Measurements from ENCODE around the gene WEE2.
"Not testable (repeated sequence)": the region's sequence is repeated elsewhere in the genome, so short reads cannot be mapped to it uniquely, and the experiment has no call there.

The WEE2 gene

GRCh38 chr7:141675436-141676215 lies 32.5 kb upstream of the WEE2 start:
- H3K4me3 ChIP-seq (ENCODE audit: low read length) = no peak overlapping the region
- H2AFZ ChIP-seq (ENCODE audit: low read depth, low read length) = no peak overlapping the region
- peaks cover 2% of the 10 kb centered on the region for H3K9me3 ChIP-seq (ENCODE audit: low read length)
- H3K27me3 ChIP-seq (ENCODE audit: insufficient read depth, low read length) = no peaks in the 10 kb centered on the region
- peaks cover 3% of the 10 kb centered on the region for H3K4me1 ChIP-seq (ENCODE audit: insufficient read depth, low read length)
- peaks cover 26% of the 10 kb centered on the region for H3K36me3 ChIP-seq (ENCODE audit: insufficient read depth, low read length)

DNA sequence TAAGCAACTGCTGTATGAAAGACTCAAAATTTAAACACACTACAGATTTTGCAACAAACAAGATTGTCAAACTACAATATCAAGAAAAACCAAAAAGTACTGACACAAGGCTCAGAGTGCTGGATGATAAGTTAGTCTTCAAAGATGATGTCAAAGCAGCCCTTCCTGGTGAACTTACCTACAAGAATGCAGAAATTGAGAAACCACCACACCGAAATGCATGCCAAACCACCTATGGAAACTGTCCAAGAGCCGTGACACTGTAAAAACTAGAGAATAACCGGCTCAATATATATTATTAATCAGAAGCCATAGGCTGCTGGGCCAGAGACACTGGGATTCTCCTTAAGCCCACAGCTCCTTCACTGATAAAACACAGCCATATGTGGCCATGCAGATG lies 31.5 kb upstream of the WEE2 start:
- Histone ChIP-seq H3K4me3 (ENCODE audit: low read length) (no peak overlapping the region), H2AFZ (ENCODE audit: low read depth, low read length) (no peak overlapping the region), H3K27me3 (ENCODE audit: insufficient read depth, low read length) (no peaks in the 10 kb centered on the region), H3K9me3 (ENCODE audit: low read length) (peaks cover 2% of the 10 kb centered on the region), H3K36me3 (ENCODE audit: insufficient read depth, low read length) (peaks cover 26% of the 10 kb centered on the region), H3K4me1 (ENCODE audit: insufficient read depth, low read length) (peaks cover 3% of the 10 kb centered on the region)

DNA sequence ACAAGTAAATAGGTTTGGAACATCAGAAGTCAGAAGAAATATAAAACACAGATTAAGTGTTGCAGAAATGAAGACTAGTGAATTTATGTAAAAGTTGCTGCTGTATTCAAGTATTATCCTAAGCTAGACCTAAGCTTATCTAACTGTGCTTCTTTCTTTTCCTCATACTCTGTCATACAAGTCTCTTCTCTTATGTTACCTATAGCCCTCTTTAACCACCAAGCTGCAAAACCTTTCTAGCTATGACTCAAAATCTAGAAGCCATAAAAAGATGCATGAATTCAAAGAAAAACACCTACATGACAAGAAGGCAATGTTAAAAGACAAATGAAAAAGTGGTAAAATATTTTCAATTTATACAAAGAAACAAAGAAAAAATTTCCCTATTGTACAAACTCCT lies 29.1 kb upstream of the WEE2 start:
- peaks cover 3% of the 10 kb centered on the region for H3K4me1 ChIP-seq (ENCODE audit: insufficient read depth, low read length)
- H3K36me3 ChIP-seq (ENCODE audit: insufficient read depth, low read length) = peaks cover 38% of the 10 kb centered on the region
- no peaks in the 10 kb centered on the region for H3K27me3 ChIP-seq (ENCODE audit: insufficient read depth, low read length)
- no peaks in the 10 kb centered on the region for H3K9me3 ChIP-seq (ENCODE audit: low read length)
- no peak overlapping the region for H3K4me3 ChIP-seq (ENCODE audit: low read length)
- no peak overlapping the region for H2AFZ ChIP-seq (ENCODE audit: low read depth, low read length)

DNA sequence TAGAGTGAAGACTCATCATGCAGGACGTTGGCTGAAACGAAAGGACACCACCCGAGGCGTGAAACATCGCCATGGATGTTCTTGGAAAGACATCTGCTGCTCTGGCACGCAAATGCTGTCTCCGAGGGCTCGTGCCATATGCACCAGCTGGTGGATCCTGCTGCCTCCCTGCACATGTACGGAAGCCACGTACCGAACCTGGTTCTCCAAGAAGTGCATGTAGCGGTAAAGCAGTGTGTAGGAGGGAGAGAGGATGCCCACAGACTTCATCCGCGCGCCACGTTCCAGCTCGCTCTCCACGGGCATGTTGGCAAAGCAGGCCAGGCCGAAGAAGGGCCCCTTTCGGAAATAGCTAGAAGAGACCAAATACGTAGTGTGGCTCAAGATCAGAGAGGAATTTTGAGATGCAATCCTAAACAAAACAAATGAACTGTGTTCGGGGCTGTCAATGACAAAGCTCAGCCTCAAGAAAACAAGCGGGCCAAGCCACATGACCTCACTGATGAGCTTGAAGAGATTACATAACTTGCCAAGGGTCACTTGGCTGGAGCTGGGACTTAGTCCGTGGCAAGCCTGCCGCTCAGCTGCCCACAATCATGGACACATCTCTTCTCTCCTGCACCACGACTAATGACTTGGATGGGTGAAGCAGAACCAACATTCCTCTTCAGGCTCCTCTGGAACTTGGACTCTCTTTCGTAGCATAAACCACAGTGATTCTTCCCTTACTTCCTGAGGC lies 22.7 kb upstream of the WEE2 start:
- Histone ChIP-seq H3K4me1 (ENCODE audit: insufficient read depth, low read length) (no peaks in the 10 kb centered on the region), H3K9me3 (ENCODE audit: low read length) (peaks cover 2% of the 10 kb centered on the region), H2AFZ (ENCODE audit: low read depth, low read length) (no peak overlapping the region), H3K27me3 (ENCODE audit: insufficient read depth, low read length) (no peaks in the 10 kb centered on the region), H3K4me3 (ENCODE audit: low read length) (no peak overlapping the region), H3K36me3 (ENCODE audit: insufficient read depth, low read length) (peaks cover 44% of the 10 kb centered on the region)

DNA sequence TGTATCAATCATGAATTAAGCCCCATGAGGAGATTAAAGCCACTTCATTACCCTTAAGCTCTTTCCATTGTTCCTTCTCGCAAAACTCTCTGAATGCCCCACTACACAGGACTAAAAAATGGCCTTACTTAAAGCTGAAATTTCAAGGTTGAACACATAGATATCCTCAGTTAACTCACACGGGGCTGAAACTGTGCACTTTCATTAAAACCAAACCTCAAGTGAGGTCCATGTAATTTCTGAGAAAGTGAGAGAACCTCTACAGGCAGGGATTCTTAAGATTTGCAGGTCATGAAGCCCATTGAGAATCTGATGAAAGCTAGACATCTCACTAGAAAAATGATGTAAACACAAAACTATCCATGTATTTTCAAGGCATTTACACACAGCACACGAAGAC lies 22.1 kb upstream of the WEE2 start:
- no peaks in the 10 kb centered on the region for H3K4me1 ChIP-seq (ENCODE audit: insufficient read depth, low read length)
- peaks cover 40% of the 10 kb centered on the region for H3K36me3 ChIP-seq (ENCODE audit: insufficient read depth, low read length)
- no peaks in the 10 kb centered on the region for H3K27me3 ChIP-seq (ENCODE audit: insufficient read depth, low read length)
- H3K9me3 ChIP-seq (ENCODE audit: low read length) = peaks cover 2% of the 10 kb centered on the region
- no peak overlapping the region for H3K4me3 ChIP-seq (ENCODE audit: low read length)
- H2AFZ ChIP-seq (ENCODE audit: low read depth, low read length) = no peak overlapping the region

GRCh38 chr7:141686670-141687069 lies 21.5 kb upstream of the WEE2 start:
- H3K4me3 ChIP-seq (ENCODE audit: low read length) = no peak overlapping the region
- no peaks in the 10 kb centered on the region for H3K4me1 ChIP-seq (ENCODE audit: insufficient read depth, low read length)
- no peaks in the 10 kb centered on the region for H3K27me3 ChIP-seq (ENCODE audit: insufficient read depth, low read length)
- H3K36me3 ChIP-seq (ENCODE audit: insufficient read depth, low read length) = peaks cover 37% of the 10 kb centered on the region
- H2AFZ ChIP-seq (ENCODE audit: low read depth, low read length) = no peak overlapping the region
- peaks cover 2% of the 10 kb centered on the region for H3K9me3 ChIP-seq (ENCODE audit: low read length)

DNA sequence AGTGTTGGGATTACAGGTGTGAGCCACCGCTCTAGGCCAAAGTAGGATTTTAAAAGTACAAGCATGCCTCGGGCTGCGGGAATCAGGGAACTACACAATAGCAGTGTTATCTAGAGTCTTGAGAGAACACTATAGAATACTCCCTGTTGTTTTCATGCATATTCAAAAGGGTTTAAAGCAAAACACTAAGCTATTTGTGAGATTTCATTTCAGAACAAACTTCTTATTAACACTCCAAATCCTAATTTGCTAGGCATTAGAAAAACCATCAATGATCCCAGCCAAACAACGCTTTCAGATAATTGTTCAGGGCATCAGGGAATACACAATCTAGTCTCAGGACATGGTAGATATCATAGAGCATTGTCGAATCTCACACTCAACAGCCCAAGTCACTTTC lies 20.1 kb upstream of the WEE2 start:
- Histone ChIP-seq H3K27me3 (ENCODE audit: insufficient read depth, low read length) (no peaks in the 10 kb centered on the region), H3K9me3 (ENCODE audit: low read length) (peaks cover 2% of the 10 kb centered on the region), H2AFZ (ENCODE audit: low read depth, low read length) (no peak overlapping the region), H3K4me3 (ENCODE audit: low read length) (no peak overlapping the region), H3K4me1 (ENCODE audit: insufficient read depth, low read length) (no peaks in the 10 kb centered on the region), H3K36me3 (ENCODE audit: insufficient read depth, low read length) (peaks cover 25% of the 10 kb centered on the region)

DNA sequence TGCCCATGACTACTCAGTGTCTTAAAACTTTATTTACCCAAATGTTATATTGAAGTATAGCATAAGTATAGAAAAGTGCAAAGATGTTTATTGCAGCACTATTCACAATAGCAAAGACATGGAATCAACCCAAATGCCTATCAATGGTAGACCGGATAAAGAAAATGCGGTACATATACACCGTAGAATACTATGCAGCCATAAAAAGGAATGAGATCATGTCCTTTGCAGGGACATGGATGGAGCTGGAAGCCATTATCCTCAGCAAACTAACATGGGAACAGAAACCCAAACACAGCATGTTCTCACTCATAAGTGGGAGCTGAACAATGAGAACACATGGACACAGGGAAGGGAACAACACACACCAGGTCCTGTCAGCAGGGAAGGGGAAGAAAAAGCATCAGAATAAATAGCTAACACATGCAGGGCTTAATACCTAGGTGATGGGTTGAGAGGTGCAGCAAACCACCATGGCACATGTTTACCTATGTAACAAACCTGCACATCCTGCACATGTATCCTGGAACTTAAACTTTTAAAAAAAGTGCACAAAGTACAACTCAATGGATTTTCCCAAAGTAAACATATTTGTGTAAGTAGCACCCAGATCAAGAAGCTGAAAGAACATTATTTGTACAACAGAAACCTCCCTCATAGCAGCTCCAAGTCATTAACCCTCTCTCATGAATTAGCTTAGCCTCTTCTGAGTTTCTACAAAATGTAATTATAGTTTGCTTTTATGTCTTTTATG lies 18.9 kb upstream of the WEE2 start:
- H3K4me1 ChIP-seq (ENCODE audit: insufficient read depth, low read length); H2AFZ ChIP-seq (ENCODE audit: low read depth, low read length); H3K27me3 ChIP-seq (ENCODE audit: insufficient read depth, low read length); H3K4me3 ChIP-seq (ENCODE audit: low read length); H3K9me3 ChIP-seq (ENCODE audit: low read length): not testable (repeated sequence)
- peaks cover 18% of the 10 kb centered on the region for H3K36me3 ChIP-seq (ENCODE audit: insufficient read depth, low read length)

DNA sequence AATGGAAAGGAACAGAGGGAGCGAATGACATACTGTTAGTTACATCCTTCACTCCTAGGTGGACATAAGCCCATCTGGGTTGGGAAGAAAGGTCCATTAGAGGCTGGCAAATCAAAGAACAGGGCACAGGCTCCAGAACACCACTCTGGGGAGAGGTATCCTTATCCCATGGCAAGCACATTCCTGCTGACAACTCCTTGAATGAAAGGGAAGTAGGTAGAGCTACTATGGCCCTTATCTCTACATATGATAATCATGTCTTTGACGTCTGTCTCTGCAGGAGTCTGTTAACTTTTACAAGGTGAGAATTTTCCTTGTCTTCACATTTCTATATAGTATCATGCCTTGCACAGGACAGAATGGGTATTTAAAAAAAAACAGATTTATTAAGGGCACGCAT lies 16.6 kb upstream of the WEE2 start:
- Histone ChIP-seq H3K4me3 (ENCODE audit: low read length) (no peak overlapping the region), H3K36me3 (ENCODE audit: insufficient read depth, low read length) (peaks cover 2% of the 10 kb centered on the region), H3K9me3 (ENCODE audit: low read length) (no peaks in the 10 kb centered on the region), H3K27me3 (ENCODE audit: insufficient read depth, low read length) (no peaks in the 10 kb centered on the region), H2AFZ (ENCODE audit: low read depth, low read length) (no peak overlapping the region), H3K4me1 (ENCODE audit: insufficient read depth, low read length) (peaks cover 7% of the 10 kb centered on the region)

GRCh38 chr7:141691961-141692360 lies 16.2 kb upstream of the WEE2 start:
- no peaks in the 10 kb centered on the region for H3K36me3 ChIP-seq (ENCODE audit: insufficient read depth, low read length)
- no peak overlapping the region for H2AFZ ChIP-seq (ENCODE audit: low read depth, low read length)
- H3K27me3 ChIP-seq (ENCODE audit: insufficient read depth, low read length) = no peaks in the 10 kb centered on the region
- no peak overlapping the region for H3K4me3 ChIP-seq (ENCODE audit: low read length)
- no peaks in the 10 kb centered on the region for H3K9me3 ChIP-seq (ENCODE audit: low read length)
- H3K4me1 ChIP-seq (ENCODE audit: insufficient read depth, low read length) = peaks cover 7% of the 10 kb centered on the region

DNA sequence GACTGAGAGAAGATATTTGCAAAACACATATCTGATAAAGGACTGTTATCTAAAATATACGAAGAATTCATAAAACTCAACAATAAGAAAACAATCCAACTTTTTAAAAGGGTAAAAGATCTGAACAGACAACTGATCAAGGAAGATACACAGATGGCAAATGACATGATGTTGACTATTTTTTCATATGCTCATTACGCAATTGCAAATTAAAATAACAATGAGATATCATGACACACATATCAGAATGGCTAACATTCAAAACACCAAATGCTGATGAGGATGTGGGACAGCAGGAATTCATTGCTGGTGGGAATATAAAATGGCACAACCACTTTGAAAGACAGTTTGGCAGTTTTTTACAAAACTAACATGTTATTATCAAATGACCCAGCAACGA lies 15.1 kb upstream of the WEE2 start:
- no peaks in the 10 kb centered on the region for H3K27me3 ChIP-seq (ENCODE audit: insufficient read depth, low read length)
- H3K36me3 ChIP-seq (ENCODE audit: insufficient read depth, low read length) = no peaks in the 10 kb centered on the region
- no peak overlapping the region for H2AFZ ChIP-seq (ENCODE audit: low read depth, low read length)
- no peak overlapping the region for H3K4me3 ChIP-seq (ENCODE audit: low read length)
- no peaks in the 10 kb centered on the region for H3K9me3 ChIP-seq (ENCODE audit: low read length)
- H3K4me1 ChIP-seq (ENCODE audit: insufficient read depth, low read length) = peaks cover 7% of the 10 kb centered on the region

- Histone ChIP-seq H3K9me3 (ENCODE audit: low read length) (no peaks in the 10 kb centered on the region), H3K4me1 (ENCODE audit: insufficient read depth, low read length) (peaks cover 18% of the 10 kb centered on the region), H3K36me3 (ENCODE audit: insufficient read depth, low read length) (no peaks in the 10 kb centered on the region), H3K4me3 (ENCODE audit: low read length) (no peak overlapping the region), H3K27me3 (ENCODE audit: insufficient read depth, low read length) (no peaks in the 10 kb centered on the region), H2AFZ (ENCODE audit: low read depth, low read length) (no peak overlapping the region)
These were observed 12.3 kb upstream of the WEE2 start for GRCh38 chr7:141695803-141696289.

GRCh38 chr7:141696348-141696747 lies 11.8 kb upstream of the WEE2 start:
- Histone ChIP-seq H3K4me3 (ENCODE audit: low read length) (no peak overlapping the region), H3K4me1 (ENCODE audit: insufficient read depth, low read length) (peaks cover 21% of the 10 kb centered on the region), H2AFZ (ENCODE audit: low read depth, low read length) (no peak overlapping the region), H3K9me3 (ENCODE audit: low read length) (no peaks in the 10 kb centered on the region), H3K27me3 (ENCODE audit: insufficient read depth, low read length) (no peaks in the 10 kb centered on the region), H3K36me3 (ENCODE audit: insufficient read depth, low read length) (no peaks in the 10 kb centered on the region)

Measured in neuron (in vitro differentiated cells).